Hippocampal formation (tissue), 2 donors: ENCODE measurements around the gene TUB.

Source experiments
- DNase-seq, 2 donors: peaks; one replicate each; lab custom pipeline; 2025; lab: John Stamatoyannopoulos, UW

TUB gene

DNA sequence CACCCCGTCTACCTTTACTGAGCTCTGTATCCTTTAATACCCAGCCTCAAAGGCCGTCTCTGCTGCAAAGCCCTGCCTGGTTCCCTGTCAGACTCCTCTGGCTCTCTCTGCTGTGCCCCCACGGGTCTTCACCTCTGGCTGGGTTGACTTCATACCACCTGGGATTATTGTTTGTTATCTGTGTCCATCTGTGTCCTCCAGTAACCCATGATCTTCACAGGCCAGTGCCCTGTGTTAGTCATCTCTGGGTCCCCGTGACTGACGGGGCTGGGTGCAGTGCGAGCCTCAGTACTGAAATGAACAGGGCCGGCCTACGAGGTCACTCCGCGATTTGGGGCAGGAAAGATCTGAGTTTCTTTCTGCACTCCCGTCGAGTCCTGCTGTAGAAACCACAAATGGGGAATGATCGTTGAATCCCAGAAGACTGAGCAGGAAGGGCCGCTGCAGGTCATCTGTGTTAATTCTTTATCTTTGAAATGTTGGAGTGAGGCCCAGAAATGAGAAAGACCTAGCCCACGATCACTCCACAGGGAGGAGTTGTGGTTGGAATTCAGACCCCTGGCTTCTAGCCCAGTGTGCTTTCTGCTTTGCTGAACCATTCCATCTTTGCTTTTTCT lies 12.3 kb upstream of the TUB start:
- DNase-seq, result no peak

DNA sequence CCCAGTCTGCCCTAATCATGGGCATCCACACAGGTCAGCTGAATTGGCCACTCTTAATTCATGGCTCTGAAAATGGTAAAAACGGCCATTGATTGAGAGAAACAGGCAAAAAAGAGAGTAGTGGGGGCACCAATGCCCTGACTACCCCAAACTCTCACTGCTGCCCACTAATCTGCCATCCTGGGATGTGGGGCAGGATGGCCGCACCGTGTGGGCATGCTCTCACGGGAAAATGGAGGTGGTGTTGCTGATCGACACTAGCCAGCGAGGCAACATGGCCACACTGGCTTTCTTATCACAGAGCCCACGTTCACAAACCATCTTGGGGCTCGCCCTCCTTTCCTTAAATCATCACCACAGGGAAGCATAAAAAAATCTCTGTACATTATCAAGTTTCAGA lies 11.2 kb upstream of the TUB start:
- no peak for DNase-seq

DNA sequence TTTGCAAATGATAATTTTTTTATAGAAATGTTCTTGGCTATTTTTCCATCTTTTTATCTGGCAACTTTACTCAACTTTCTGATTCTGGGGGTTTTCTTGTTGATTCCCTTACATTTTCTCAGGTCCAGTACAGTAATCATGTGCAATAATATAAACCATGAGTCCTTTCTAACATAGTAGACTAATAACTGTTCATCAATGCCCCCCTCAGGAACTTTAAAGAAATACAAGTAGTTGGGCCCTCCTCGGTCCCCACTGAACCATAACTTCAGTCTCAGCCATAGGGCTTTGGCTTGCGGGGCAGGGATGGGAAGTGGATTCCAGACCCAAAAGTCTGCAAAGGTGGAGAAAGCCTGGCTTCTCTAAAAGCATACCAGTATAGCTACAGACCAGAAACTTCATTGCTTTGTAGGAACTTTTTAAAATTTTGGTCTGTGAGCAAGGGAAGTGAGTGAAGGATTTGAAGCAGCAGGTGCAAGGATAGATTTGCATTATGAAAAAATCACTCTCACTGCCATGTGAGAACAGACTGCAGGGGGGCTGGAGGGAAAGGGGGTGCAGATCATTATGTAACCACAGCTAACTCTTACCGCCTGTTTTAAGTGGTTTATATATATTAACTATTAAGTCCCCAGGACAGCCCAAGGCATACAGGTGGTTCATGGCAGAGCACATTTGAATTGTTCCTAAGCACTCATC lies 10.4 kb upstream of the TUB start:
- DNase-seq, result no peak

DNA sequence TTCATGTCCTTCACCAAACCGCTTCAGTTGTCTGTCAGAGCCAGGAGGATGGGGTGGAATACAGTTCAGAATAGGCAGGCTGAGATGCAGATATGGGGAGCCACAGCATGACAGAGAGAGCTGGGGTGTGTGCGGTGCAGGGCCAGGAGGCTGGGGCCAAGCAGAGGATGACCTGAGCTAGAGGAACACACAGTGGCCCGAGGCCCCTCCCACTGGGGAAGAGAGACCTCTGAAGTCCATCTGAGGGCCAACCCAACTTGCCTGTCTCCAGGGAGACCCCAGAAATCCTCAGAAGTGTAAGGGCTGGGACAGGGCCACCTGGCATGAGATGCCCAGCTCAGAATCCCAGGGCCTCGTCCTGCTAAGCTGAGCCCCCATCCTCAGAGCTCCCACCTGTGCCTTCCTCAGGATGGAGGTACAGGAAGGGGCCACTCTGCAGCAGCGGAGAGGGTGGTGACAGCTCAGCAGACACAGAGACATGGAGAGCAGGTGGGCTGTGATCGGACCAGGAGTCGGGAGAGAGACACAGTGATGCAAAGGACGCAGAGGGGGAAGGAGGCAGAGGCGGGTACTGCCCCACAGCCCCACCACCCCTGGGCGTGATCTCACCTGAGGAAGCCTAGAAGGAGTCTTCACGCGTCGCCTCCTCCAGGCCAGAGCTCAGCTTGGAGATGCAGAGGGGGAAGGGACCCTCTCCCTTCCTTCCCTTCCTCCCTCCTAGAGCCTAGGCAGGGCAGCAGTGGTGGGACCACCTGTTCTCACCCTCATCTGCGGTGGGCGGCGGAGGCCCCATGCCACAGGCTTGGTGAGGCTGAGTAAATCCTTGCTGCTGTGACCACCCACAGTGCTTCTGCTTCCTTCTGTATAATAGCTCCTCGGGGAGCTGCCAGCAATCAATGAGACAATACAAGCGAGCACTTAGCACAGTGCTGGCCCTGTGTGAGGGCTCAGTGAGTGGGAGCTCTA lies 9.1 kb upstream of the TUB start:
- DNase-seq, result no peak

GRCh38 chr11:8075119-8075726 lies 5.8 kb upstream of the TUB start:
- no peak for DNase-seq

- DNase-seq, result no peak
These were observed 1.8 kb upstream of the TUB start for GRCh38 chr11:8079111-8079675.

GRCh38 chr11:8080069-8080670 lies 841 bp upstream of the TUB start:
- no peak for DNase-seq

- DNase-seq, result no peak
These were observed 710 bp downstream of the TUB start for GRCh38 chr11:8081591-8082250.

GRCh38 chr11:8082391-8083087 lies 1.5 kb downstream of the TUB start:
- DNase-seq, result no peak

- DNase-seq, result no peak
These were observed 2.0 kb downstream of the TUB start for GRCh38 chr11:8083088-8083395.

GRCh38 chr11:8083871-8084281 lies 2.9 kb downstream of the TUB start:
- DNase-seq, result no peak

GRCh38 chr11:8084352-8084751 lies 3.3 kb downstream of the TUB start:
- no peak for DNase-seq

DNA sequence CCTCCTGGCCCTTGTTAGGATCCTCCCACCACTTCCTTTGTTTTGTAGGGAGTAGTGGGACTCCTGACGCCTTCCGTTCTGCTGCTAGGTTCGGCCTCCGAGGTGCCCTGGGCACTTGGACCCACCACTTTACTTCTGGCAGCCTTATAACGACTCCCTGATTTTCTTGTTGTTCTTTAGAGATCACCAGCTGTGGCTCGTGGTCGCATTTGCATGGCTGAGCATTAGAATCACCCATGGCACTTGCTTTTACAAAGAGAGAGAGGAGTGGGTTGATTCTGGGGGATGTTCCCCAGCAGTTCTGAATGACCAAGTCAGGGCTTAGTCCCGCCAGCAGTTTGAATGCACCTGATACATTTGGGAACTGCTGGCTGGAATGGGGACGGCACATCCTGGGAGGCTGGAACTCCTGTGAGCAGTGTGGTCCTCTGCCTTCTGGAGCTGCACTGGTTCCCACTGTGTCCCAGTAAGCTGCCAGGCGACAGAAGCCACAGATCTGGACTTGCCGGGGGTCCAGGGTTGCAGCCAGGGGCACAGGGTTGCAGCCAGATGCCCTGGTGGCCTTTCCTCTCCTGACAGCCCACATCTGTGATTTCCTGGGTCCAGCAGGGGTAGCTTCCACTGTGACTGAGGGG lies 4.1 kb downstream of the TUB start:
- DNase-seq, result no peak

DNA sequence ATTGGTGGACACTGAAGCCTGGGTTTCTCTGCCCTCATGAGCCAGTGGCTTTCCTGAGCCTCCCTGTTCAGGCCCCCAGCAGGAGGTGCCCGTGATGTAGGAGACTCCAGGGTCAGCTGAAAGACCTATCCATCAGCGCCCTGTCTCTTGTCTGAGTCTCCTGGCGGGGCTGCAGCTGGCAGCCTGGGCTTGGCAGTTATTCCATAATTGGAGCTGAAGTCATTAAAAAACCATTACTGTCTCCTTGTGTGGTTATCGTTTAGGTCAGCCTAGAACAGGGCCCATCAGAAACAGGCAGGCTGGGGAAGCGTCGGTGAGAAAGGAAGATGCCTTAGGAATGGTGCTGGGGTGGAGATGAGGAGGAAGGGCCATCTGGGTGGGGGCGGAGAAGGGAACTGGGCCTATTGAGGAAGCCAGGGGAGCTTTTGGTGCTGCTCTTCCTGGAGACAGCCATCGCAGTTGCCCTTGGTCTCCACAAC lies 5.0 kb downstream of the TUB start:
- no peak for DNase-seq

GRCh38 chr11:8086571-8086970 lies 5.6 kb downstream of the TUB start:
- DNase-seq, result no peak

GRCh38 chr11:8087185-8087584 lies 6.2 kb downstream of the TUB start:
- DNase-seq, result no peak

- no peak for DNase-seq
These were observed 6.7 kb downstream of the TUB start for GRCh38 chr11:8087756-8088155.

DNA sequence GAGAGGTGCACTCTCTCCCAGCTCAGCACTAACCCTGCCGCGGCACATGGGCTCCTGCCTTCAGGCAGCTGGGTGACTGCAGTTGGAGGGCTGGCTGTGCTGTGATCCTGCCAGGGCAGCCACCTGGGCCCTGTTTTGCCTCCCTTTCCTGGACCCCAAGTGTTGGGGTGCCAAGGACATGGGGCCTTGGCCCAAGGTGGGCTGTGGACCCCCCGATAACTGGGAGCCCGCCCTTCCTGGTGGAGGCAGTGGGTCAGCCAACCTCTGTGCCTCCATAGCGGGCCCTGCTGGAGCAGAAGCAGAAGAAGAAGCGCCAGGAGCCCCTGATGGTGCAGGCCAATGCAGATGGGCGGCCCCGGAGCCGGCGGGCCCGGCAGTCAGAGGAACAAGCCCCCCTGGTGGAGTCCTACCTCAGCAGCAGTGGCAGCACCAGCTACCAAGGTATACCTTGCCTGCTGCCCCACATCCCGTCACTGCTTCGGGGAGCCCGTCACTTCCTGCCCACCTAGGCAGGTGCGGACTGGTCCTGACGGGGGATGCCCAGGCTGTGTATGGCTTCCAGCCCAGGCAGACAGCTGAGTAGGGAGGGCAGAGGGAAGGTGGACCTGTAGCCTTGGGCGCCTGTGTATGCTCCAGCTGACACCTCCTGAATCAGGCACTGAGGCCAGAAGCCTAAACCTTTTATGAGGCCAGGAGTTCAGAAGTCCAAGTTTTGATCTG lies 8.9 kb downstream of the TUB start:
- no peak for DNase-seq

- DNase-seq, result peak in 1 of 2 donors; percentile 21
These were observed 9.7 kb downstream of the TUB start for GRCh38 chr11:8090756-8091155.
